GM12872 (cell line): ENCODE data around the gene ADK.
A peak's percentile ranks its signal among the peaks of the same experiment; 100 is the strongest.

ENCODE experiments used
- CTCF ChIP-seq: IDR thresholded peaks from 3 replicates; pipeline ENCODE4 v1.5.1; 2011; ENCODE audit warnings: low read depth, mild to moderate bottlenecking, low read length, moderate library complexity; ENCODE audit not compliant: insufficient read depth

ADK gene

DNA sequence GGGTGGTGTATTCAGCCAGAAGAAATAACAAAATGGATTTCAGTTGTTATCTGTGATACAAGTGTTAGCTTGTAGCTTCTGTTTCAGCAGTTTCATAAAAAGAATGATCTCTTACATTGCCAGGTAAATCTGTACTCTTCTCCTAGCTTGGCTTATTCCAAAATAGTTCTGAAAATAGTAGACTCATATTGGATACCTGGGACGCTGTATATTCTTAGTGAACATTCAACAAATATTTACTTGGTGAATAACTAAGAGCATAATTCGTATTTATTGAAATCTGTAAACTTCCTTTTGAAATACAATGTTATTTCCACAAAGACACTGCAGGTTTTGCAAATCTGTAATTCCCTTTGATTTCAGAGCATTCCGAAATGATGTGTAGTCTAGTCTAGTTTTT is 249.2 kb downstream of the ADK start:
- no peak for TF ChIP-seq CTCF

GRCh38 chr10:74406006-74406405 is 255.0 kb downstream of the ADK start:
- no peak for TF ChIP-seq CTCF

DNA sequence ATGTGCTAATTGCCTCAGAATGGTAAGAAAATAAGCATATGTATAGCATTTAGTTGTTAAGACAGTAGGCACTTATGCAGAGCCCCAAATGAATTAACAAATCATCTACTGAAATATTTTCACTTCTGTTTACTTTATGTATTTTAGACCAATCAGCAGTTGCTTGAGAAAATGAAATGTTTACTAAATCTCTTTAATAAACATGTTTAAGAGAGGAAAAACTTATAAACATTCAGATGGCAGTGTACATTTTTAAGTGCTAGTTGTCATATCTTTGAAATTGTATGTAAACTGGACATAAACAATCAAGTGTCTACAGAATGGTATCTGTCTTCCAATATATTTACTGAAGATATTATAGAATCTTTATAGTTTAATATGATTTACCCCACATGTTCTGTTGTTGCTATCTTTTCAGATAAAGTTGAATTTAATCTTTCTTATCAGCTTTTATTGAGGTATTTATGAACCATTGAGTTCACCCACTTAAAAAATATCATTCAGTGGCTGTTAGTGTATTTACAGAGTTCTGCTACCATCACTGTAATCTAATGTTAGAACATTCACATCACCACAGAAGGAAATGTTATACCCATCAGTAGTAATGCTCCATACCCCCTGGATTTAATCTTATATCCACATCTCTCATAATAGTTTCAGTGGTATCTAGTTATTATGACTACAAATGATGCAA is 264.3 kb downstream of the ADK start:
- no peak for TF ChIP-seq CTCF

DNA sequence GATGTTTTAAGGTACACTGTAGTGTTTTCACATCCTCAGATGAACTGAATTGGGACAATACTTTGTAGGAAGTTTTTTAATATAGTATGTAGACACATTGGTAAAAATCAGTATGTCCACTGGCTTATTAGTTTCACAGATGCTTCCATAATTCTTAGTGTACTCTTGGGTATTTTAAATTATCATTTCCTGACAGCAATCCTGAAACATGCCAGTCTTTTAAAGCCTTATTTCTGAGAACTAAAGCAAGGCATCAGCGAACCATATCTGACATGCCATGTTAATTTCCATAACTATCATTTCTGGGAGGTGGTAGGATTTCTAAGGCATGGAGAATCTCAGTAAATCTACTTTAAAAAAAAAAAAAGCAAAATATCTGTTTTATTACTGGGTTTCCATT is 266.4 kb downstream of the ADK start:
- no peak for TF ChIP-seq CTCF

DNA sequence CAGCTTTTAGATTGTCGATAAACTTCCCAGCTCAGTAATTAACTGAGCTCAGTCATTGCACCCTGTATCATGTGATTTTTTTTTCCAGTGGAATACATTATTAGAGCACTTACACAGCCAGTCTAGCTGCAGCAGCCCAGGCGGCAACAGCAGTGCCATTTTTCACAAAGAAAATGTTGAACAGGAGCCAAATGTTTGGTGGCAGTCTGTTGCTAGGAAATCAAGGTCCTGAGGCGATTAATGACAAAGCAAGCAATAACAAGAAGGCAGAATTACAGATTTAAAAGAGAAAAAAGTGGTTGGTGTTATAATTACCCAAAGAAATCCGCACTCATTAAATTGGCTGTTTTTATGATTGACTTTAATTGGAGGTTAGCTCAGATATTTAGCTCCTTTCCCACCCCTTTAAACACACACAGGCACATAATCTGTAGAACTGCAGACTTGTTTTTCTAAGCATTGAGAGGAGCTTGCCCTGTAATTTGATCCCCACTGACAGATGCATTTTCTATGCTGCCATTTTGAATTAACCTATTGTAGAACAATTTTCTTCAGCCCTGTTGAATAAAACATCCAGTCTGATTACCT is 267.4 kb downstream of the ADK start:
- TF ChIP-seq CTCF: no peak

DNA sequence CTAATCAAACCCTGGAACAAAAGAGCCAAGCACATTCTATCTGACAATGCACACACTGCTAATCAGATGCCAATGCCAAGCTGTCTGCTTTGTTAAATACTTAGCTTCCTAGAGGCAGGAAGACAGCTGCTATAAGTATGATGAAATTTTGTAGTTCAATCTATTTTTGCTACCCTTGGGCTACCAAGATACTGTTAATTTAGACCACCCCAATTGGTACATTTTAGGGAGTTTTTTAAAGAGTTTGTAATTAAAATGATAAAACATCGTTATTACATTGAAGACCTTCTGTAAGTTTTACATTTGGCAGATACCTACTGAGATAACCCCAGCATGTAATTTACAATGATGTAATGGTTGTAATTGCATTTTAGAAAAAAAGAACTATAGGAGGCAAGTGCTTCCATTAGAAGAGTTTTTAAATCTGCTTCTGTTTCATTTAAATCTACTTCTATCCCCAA is 268.5 kb downstream of the ADK start:
- TF ChIP-seq CTCF: no peak

DNA sequence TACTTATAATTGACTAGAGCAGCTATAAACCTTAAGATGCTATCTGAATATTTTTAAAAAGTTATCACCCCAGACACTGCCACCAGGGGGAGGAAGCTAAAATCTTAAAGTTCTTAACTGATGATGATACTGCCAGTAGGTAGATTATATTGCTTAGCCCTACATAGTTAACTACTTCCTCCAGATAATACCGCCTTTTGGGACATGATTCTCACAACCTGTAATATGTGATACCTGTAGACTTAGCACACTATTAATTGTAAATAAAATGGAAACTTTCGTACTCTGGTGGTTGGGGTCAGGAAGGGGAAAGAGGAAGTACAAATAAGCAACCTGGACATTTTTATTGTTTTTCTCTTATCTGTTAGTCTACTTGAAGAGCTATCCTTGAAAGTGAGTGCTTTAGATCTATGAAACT is 268.9 kb downstream of the ADK start:
- peak; percentile 47; the same call in 2 of the 3 replicates for TF ChIP-seq CTCF
